Panc1 (cell line): ENCODE data around the gene BBX. TPM values are rescaled to one million over a fixed set of nuclear protein-coding genes. Genes with fewer than 3 reads are reported as not detected.

Source experiments
- ATAC-seq: fragments of 200-7000 bp; cut with Tn5 transposase; 2 replicates; pipeline ENCODE4 v1.9.1; 2020; ENCODE audit warnings: mild to moderate bottlenecking, moderate library complexity
- BruUV-seq: library from RNA; stranded (reverse); fragments of 400-500 nt; replicated peaks from 2 replicates; lab custom pipeline; 2021; lab: Mats Ljungman, UMichigan
- CTCF ChIA-PET: fragments of 300-600 bp; sonication (Branson Sonifier 250); formaldehyde crosslinking; loops from one replicate; lab custom pipeline; 2022; ENCODE audit warnings: antibody characterized with exemption; lab: Charles Lee
- POLR2A ChIA-PET: fragments of 300-600 bp; sonication (Branson Sonifier 250); formaldehyde crosslinking; loops from one replicate; lab custom pipeline; 2022; ENCODE audit warnings: antibody characterized with exemption; lab: Charles Lee
- DNase-seq: peaks from one replicate; pipeline ENCODE4 v3.0.0-alpha.2; 2010; ENCODE audit warnings: low read depth, low spot score
- H3K27ac ChIP-seq: 2 replicates; pipeline ENCODE4 v1.5.1; 2011; ENCODE audit warnings: mild to moderate bottlenecking, low read length, inconsistent platforms
- H3K27me3 ChIP-seq: fragments of 200-500 bp; sonication (Bioruptor generic); 2 replicates; pipeline ENCODE4 v1.6.0; 2014; ENCODE audit warnings: low read length, inconsistent platforms; ENCODE audit not compliant: control insufficient read depth, insufficient read depth
- H3K36me3 ChIP-seq: fragments of 200-500 bp; sonication (Bioruptor generic); 2 replicates; pipeline ENCODE4 v1.5.1; 2014; ENCODE audit warnings: inconsistent platforms, mild to moderate bottlenecking, low read length, moderate library complexity; ENCODE audit not compliant: control insufficient read depth, insufficient read depth
- H3K4me1 ChIP-seq: 2 replicates; pipeline ENCODE4 v1.5.1; 2011; ENCODE audit warnings: inconsistent platforms, mild to moderate bottlenecking, low read length, moderate library complexity; ENCODE audit not compliant: control insufficient read depth, insufficient read depth
- H3K4me3 ChIP-seq, 2 experiments: 2 replicates each; pipeline ENCODE4 v1.5.1; 2011 to 2012; ENCODE audit warnings: low read depth in 2 of 2, low read length in 2 of 2, mild to moderate bottlenecking in 2 of 2, inconsistent platforms in 1 of 2, moderate library complexity in 1 of 2
- H3K9me3 ChIP-seq: fragments of 200-500 bp; sonication (Bioruptor generic); 2 replicates; pipeline ENCODE4 v1.5.1; 2014; ENCODE audit warnings: low read depth, mild to moderate bottlenecking, inconsistent platforms, low read length, moderate library complexity; ENCODE audit not compliant: control insufficient read depth, insufficient read depth
- POLR2AphosphoS5 ChIP-seq: IDR thresholded peaks from 2 replicates; pipeline ENCODE4 v1.6.1; 2012; ENCODE audit warnings: mild to moderate bottlenecking, low read depth, low read length, moderate library complexity
- REST ChIP-seq, 2 experiments: IDR thresholded peaks; 2 replicates each; pipeline ENCODE4 v1.6.1; 2011 to 2012; ENCODE audit warnings: low read depth in 2 of 2, control low read depth in 1 of 2, low read length in 1 of 2, mild to moderate bottlenecking in 1 of 2, moderate library complexity in 1 of 2; ENCODE audit not compliant: insufficient read depth in 1 of 2
- SIN3A ChIP-seq: IDR thresholded peaks from 2 replicates; pipeline ENCODE4 v1.6.1; 2012; ENCODE audit warnings: low read depth, mild to moderate bottlenecking, low read length, moderate library complexity, borderline replicate concordance; ENCODE audit not compliant: insufficient read depth
- TCF7L2 ChIP-seq: IDR thresholded peaks from 2 replicates; pipeline ENCODE4 v1.6.1; 2011; ENCODE audit warnings: mild to moderate bottlenecking, low read depth, low read length, inconsistent platforms
- in situ Hi-C: cut with HindIII; loops from 2 replicates; pipeline ENCODE4 v1.10.0; 2016; ENCODE audit warnings: low sequenced_read_pairs, low pct_unique_long_range_greater_than_20kb
- intact Hi-C: fragments of 100-400 bp; cut with micrococcal nuclease; formaldehyde crosslinking; loops from one replicate; pipeline ENCODE4 v1.10.0; 2022; ENCODE audit not compliant: unreplicated experiment
- total RNA-seq: library from RNA; stranded (reverse); gene quantifications from one replicate; pipeline ENCODE4 v1.2.1, GENCODE V29; 2021; ENCODE audit not compliant: unreplicated experiment
- TF ChIP-seq, protein P1 (sequence below): fragments of 450-650 bp; IDR thresholded peaks from 2 replicates; pipeline ENCODE4 v1.5.1; 2017; ENCODE audit warnings: mild to moderate bottlenecking

Gene BBX
- total RNA-seq, 1 experiment from 2014 or later = 28.5 TPM

GRCh38 chr3:107797586-107797985, 274.8 kb downstream of the BBX start:
- intact Hi-C loops = no loop called here
- ATAC-seq (no peak), DNase-seq (no peak)
- in situ Hi-C loops = no loop called here
- ChIA-PET CTCF (no interaction called here), POLR2A (interaction anchor here (0.6 kb wide), 1 partner anchor 20 kb away, joined by 3 read pairs; no protein-coding TSS in a partner anchor)
- Histone ChIP-seq H3K27me3 (no peaks in the 10 kb centered on the region), H3K36me3 (no peaks in the 10 kb centered on the region), H3K27ac (no peak overlapping the region), H3K9me3 (no peaks in the 10 kb centered on the region), H3K4me3 (no peak overlapping the region), H3K4me1 (no peaks in the 10 kb centered on the region)
- no peak for TF ChIP-seq POLR2AphosphoS5
- TF ChIP-seq, protein P1, sequence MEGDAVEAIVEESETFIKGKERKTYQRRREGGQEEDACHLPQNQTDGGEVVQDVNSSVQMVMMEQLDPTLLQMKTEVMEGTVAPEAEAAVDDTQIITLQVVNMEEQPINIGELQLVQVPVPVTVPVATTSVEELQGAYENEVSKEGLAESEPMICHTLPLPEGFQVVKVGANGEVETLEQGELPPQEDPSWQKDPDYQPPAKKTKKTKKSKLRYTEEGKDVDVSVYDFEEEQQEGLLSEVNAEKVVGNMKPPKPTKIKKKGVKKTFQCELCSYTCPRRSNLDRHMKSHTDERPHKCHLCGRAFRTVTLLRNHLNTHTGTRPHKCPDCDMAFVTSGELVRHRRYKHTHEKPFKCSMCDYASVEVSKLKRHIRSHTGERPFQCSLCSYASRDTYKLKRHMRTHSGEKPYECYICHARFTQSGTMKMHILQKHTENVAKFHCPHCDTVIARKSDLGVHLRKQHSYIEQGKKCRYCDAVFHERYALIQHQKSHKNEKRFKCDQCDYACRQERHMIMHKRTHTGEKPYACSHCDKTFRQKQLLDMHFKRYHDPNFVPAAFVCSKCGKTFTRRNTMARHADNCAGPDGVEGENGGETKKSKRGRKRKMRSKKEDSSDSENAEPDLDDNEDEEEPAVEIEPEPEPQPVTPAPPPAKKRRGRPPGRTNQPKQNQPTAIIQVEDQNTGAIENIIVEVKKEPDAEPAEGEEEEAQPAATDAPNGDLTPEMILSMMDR = no peak
- TF ChIP-seq TCF7L2 = no peak
- no peak for TF ChIP-seq SIN3A
- TF ChIP-seq REST (IDR thresholded peaks at IDR 0.05; ENCODE audit: insufficient read depth in 1 of 2, low read depth in 2 of 2, low read length in 1 of 2) = no peak
- BruUV-seq = no TSS peak

GRCh38 chr3:107798381-107798780, 275.6 kb downstream of the BBX start:
- intact Hi-C loops = no loop called here
- BruUV-seq = no TSS peak
- Histone ChIP-seq H3K27me3 (no peaks in the 10 kb centered on the region), H3K36me3 (no peaks in the 10 kb centered on the region), H3K4me3 (no peak overlapping the region), H3K27ac (no peak overlapping the region), H3K9me3 (no peaks in the 10 kb centered on the region), H3K4me1 (no peaks in the 10 kb centered on the region)
- ATAC-seq (no peak), DNase-seq (no peak)
- ChIA-PET CTCF (interaction anchor here (0.6 kb wide), 1 partner anchor 337 kb away, joined by 5 read pairs; no protein-coding TSS in a partner anchor), POLR2A (no interaction called here)
- TF ChIP-seq SIN3A (no peak), POLR2AphosphoS5 (no peak), REST (IDR thresholded peaks at IDR 0.05; ENCODE audit: insufficient read depth in 1 of 2, low read depth in 2 of 2, low read length in 1 of 2) (no peak), TCF7L2 (no peak)
- TF ChIP-seq, protein P1 = no peak
- in situ Hi-C loops = no loop called here
